Left kidney (tissue), 2 donors: ENCODE data around the gene GNPDA2. TPM values are rescaled to one million over a fixed set of nuclear protein-coding genes. Genes with fewer than 3 reads are reported as not detected.

ENCODE experiments used
- DNase-seq: peaks from one replicate; pipeline ENCODE4 v3.0.0-alpha.2; 2013
- polyA plus RNA-seq: library from polyadenylated mRNA; unstranded; fragments of 120-200 nt; gene quantifications from one replicate; pipeline ENCODE4 v1.2.1, GENCODE V29; 2013; ENCODE audit not compliant: insufficient read length

The GNPDA2 gene
- polyA plus RNA-seq, 1 donor: 33.7 TPM

- no peak for DNase-seq
Measured at GRCh38 chr4:44684648-44685047, 41.7 kb downstream of the GNPDA2 start.

GRCh38 chr4:44679060-44679459 is 47.3 kb downstream of the GNPDA2 start:
- no peak for DNase-seq

DNA sequence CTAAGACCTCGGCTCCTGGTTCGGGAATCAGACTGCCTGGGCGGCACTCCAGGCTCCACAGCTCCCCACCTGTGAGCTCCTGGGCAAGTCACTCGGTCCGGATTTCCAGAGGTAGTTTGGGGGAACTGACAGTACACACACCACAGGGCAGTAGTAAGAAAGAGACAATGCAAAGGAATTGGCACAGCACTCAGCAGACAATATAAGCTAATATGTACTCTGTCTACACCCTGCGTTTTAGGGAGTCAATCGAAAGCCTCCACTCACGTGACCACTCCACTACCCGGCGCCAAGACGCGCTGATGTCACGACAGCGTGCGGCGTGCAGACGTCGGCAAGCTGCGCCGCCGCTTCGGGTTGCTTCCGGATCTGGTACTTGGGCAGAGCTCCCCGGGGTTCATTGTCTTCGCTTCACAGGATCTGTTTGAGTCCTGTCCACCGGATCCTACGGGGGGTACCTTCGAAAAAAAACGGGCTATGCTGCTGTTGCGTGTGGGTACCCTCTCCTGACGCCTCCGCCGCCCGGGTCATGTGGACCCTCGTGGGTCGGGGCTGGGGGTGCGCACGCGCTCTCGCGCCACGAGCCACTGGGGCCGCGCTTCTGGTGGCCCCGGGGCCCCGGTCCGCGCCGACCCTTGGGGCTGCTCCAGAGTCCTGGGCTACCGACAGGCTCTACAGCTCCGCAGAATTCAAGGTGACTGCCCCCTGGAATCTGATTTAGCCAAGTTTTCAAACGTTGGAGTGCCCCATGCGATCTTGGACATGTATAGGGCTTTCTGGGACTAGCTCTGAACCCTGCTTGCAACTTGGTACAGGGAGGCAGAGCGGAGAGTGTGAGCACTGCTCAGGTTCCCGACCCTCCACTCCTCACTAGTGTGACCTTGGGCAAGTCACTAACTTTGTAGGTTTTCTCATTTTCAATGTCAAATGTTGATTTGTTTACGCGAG is 48.0 kb downstream of the GNPDA2 start, which contains the start of gene GUF1:
TSS of gene GUF1 (plus strand) at position 327 of the 948 bp plus-strand sequence. CDS start at position 530, 203 bp downstream.
- peak; percentile 90 for DNase-seq

- DNase-seq: no peak
Measured at GRCh38 chr4:44675366-44675765, 51.0 kb downstream of the GNPDA2 start.

DNA sequence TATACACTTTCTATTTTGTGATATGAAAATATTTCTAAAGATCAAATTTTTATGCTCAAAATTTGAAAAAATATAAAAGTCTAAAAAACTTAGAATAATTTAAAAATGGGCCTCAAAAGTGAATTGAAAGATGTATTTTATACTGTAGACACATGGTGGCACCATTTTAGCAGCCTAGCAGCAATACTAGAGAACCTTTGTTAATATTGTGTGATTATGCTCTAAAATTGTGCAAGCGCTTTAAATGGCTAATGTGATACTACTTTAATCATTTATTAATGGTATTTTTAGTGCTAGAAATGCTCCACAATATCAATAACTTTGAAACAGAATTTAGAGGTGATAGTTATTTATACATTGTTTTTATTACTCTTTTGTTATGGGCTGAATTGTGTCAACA is 51.9 kb downstream of the GNPDA2 start:
- no peak for DNase-seq

DNA sequence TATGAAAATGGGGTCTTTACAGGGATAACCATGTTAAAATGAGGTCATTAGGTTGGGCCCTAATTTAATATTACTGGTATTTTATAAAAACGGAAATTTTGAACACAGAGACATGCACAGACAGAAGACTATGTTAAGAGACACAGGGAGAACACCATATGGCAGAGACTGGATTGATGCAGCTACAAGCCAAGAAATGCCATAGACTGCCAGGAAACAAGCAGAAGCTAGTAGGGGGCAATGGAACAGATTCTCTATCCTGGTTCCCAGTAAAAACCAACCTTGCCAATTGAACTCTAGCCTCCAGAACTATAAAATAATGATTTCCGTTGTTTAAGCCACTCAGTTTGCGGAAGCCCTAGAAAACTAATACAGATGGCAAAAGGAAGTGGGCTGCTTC is 54.7 kb downstream of the GNPDA2 start:
- no peak for DNase-seq

DNA sequence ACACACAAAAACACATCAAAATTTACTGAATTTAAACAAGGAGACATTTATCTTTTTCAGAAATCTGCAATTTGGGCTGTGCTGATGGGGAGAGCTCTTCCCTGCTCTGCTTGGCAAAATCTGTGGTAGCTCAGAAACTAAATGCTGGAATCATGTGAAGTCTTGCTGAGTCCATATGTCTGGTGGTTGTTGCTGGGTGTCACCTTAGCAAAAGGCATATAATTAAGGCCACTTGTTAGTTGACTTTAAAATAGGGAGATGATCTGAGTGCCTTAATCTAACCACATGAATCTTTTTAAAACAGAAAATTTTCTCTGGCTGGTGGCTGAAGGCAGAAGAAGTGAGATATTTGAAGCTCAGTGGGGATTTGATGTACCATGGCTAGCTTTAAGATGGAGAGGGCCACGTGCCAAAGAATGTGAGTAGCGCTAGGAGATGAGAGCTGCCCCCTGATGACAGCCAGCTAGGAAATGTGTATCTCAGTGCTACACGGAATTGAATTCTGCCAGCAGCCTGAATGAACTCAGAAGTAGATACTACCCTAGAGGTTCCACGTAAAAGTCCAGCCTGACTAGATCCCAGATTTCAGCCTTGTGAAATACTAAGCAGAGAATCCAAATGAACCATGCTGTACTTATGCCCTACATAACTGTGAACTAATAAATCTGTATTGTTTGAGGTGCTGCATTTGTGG is 55.7 kb downstream of the GNPDA2 start:
- DNase-seq: no peak

GRCh38 chr4:44668526-44668925 is 57.8 kb downstream of the GNPDA2 start:
- no peak for DNase-seq

GRCh38 chr4:44663539-44664263 is 62.7 kb downstream of the GNPDA2 start:
- DNase-seq: no peak

GRCh38 chr4:44662623-44663005 is 63.7 kb downstream of the GNPDA2 start:
- DNase-seq: no peak

GRCh38 chr4:44661940-44662622 is 64.3 kb downstream of the GNPDA2 start:
- no peak for DNase-seq

GRCh38 chr4:44660396-44660795 is 66.0 kb downstream of the GNPDA2 start:
- DNase-seq: no peak

DNA sequence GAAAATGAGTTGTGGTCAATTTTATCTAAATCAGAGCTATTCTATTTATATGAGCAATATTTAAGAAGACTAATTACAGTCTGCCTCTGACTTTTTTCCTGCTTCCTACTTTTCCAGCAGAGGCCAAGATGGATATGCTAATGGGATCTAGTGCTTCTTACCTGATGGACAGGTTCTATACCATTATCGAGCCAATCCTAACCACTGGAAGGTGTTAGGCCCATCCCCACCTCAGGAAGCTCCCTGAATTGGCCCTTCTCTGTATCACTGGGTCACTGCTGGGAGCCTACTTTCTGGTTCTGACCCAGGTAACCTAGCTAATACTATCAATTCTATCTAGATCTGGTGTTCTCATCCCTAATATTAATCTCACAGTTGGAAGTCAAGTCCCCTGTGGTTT is 74.4 kb downstream of the GNPDA2 start:
- no peak for DNase-seq

Other genes with a start within 250 kb of the GNPDA2 start
- gene YIPF7, start 74.9 kb downstream of the GNPDA2 start, polyA plus RNA-seq: 0.48 TPM
- gene GUF1, start 48.1 kb downstream of the GNPDA2 start, polyA plus RNA-seq: 34.6 TPM